Smooth muscle cell of the pulmonary artery (primary cell): ENCODE measurements around the gene NMT2. TPM values are rescaled to one million over a fixed set of nuclear protein-coding genes. Genes with fewer than 3 reads are reported as not detected.

Experiments used
- total RNA-seq: library from RNA; depleted of rRNA; stranded (reverse); fragments of >200 nt; gene quantifications from 2 replicates; pipeline ENCODE4 v1.2.3, GENCODE V29; 2014

Gene NMT2
- 25.4 and 26.1 TPM in 2 replicates for total RNA-seq

DNA sequence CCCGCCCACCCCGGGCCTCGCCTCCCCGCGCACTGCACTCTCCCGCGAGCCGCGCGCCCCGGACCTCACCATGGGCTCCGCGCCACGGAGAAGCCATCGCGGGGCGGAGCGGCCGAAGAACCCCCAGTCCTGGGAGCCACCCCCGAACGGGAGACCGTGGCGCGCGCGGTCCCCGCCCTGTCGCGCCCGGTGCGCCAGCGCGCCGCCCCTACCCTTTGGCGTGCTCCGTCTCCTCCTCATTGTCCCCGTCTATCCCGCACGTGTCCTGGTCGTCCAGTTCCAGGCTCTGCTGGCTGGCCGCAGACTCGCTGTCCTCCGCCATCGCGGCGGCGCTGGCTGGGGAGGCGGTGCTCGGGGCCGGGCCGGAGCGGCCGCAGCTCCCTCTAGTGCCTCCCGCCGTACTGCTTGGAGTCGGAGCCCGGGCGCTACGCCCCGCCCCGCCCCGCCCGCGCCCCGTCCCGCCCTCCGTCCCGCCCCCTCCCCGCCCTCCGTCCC lies at the start of gene NMT2:
TSS of gene NMT2 (minus strand) at position 403 of the 495 bp plus-strand sequence. CDS start at position 322, 81 bp downstream.

GRCh38 chr10:15097011-15097812 lies 71.3 kb downstream of the NMT2 start, which contains the start of gene RPP38:
Gene RPP38 (plus strand): TSS chr10:15097355. CDS start chr10:15103315, 5,960 bp downstream.

DNA sequence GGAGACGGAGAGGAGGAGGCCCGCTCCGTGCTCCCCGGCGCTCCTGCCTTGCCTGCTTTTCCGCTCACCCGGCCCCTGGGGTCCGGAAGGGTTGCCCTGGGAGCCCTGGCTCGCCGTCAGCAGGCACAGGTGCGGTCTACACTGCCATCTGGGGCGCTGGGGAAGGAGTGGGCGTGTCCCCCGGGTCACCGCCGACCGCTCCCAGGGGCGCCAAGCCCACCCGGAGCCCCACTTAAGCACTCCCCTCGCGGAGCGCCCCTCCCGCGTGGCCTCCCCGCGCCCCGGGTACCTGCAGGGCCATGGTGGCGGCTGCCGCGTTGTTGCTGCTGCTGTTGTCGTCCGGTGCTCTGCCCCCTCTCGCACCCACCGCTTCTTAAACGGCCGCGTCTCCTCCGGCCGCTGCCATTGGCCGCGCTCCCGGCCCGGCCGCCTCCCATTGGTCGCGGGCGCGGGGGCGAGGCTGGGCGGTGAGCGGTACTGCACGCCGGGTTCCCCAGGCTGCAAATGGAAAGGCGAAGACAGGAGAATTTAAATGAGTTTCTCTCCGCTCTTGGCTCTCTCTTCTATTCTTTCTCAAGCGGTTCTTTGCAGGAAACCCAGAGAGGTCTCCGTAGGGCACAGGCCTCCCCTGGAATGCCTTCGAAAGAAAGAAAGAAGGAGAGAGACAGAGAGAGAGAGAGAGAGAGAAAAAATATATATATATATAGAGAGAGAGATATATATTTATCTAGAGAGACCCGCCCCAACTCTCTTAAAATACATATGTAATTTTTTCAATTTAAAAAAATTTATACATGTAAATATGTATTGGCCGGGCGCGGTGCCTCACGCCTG lies 79.8 kb downstream of the NMT2 start, which contains the start of gene ACBD7:
TSS of gene ACBD7 (minus strand) at position 349 of the 834 bp plus-strand sequence. CDS start at position 301, 48 bp downstream.

Other genes with a start within 250 kb of the NMT2 start
- 7.7 and 10.9 TPM in 2 replicates for gene DCLRE1C, start 214.6 kb downstream of the NMT2 start, total RNA-seq
- 0.46 TPM in 1 of 2 replicates, not detected in the other for gene MEIG1, start 209.3 kb downstream of the NMT2 start, total RNA-seq
- 0.26 TPM in 1 of 2 replicates, not detected in the other for gene OLAH, start 124.8 kb downstream of the NMT2 start, total RNA-seq
- 0.83 and 2.9 TPM in 2 replicates for gene ACBD7, start 79.9 kb downstream of the NMT2 start, total RNA-seq
- gene RPP38, start 71.3 kb downstream of the NMT2 start, total RNA-seq, result 8.1 and 8.7 TPM in 2 replicates
- gene FAM171A1, start 202.6 kb upstream of the NMT2 start, total RNA-seq, result 19.7 and 22.8 TPM in 2 replicates